CD14-positive monocyte (primary cell): ENCODE results near the gene ZMYND15. TPM values are rescaled to one million over a fixed set of nuclear protein-coding genes. Genes with fewer than 3 reads are reported as not detected.
A peak's percentile ranks its signal among the peaks of the same experiment; 100 is the strongest.
"Not testable (repeated sequence)": the region's sequence is repeated elsewhere in the genome, so short reads cannot be mapped to it uniquely, and the experiment has no call there.

ENCODE experiments used
- DNase-seq, 3 donors: peaks; one replicate each; pipeline ENCODE4 v3.0.0-alpha.2; 2011 to 2022
- H2AFZ ChIP-seq: 2 replicates; pipeline ENCODE4 v1.6.0; 2012; ENCODE audit warnings: mild to moderate bottlenecking, low read depth, low read length, inconsistent platforms; ENCODE audit not compliant: insufficient read depth, poor library complexity, severe bottlenecking
- H3K27ac ChIP-seq, 2 donors: 1 replicate in 1 of 2; 2 replicates in 1 of 2; pipeline ENCODE4 v1.5.1; 2012 to 2013; ENCODE audit warnings: low read length in 2 of 2, control low read depth in 1 of 2, inconsistent platforms in 1 of 2, low read depth in 1 of 2, mild to moderate bottlenecking in 1 of 2
- H3K27me3 ChIP-seq, 2 donors: one replicate each; pipeline versions ENCODE4 v1.6.0 to v1.6.1; 2011 to 2013; ENCODE audit warnings: low read length in 2 of 2; ENCODE audit not compliant: control insufficient read depth in 2 of 2, insufficient read depth in 2 of 2
- H3K36me3 ChIP-seq, 2 donors: replicated peaks in 1 of 2; 1 replicate in 1 of 2; 2 replicates in 1 of 2; pipeline versions ENCODE4 v1.5.1 to v1.6.1; 2012 to 2013; ENCODE audit warnings: low read length in 2 of 2, control low read depth in 1 of 2, inconsistent platforms in 1 of 2, mild to moderate bottlenecking in 1 of 2; ENCODE audit not compliant: insufficient read depth in 2 of 2, control insufficient read depth in 1 of 2
- H3K4me1 ChIP-seq, 2 donors: 1 replicate in 1 of 2; 2 replicates in 1 of 2; pipeline versions ENCODE4 v1.5.1 to v1.6.1; 2012 to 2013; ENCODE audit warnings: low read length in 2 of 2, control low read depth in 1 of 2, inconsistent platforms in 1 of 2, mild to moderate bottlenecking in 1 of 2, moderate library complexity in 1 of 2; ENCODE audit not compliant: insufficient read depth in 2 of 2, control insufficient read depth in 1 of 2
- H3K4me2 ChIP-seq: replicated peaks from 2 replicates; pipeline ENCODE3; 2012; ENCODE audit warnings: low read length, moderate library complexity, mild to moderate bottlenecking; ENCODE audit not compliant: poor library complexity, severe bottlenecking; ENCODE audit errors: extremely low read depth
- H3K4me3 ChIP-seq, 3 experiments: fragments of 200-600 bp in 1 of 3; sonication (generic) in 1 of 3; replicated peaks in 1 of 3; 1 replicate in 2 of 3; 2 replicates in 1 of 3; pipeline ENCODE4 v1.5.1; 2011 to 2013; ENCODE audit warnings: low read length in 3 of 3, mild to moderate bottlenecking in 3 of 3, control low read depth in 2 of 3, low read depth in 2 of 3, inconsistent platforms in 1 of 3, moderate library complexity in 1 of 3
- H3K79me2 ChIP-seq: 2 replicates; pipeline ENCODE4 v1.6.0; 2012; ENCODE audit warnings: mild to moderate bottlenecking, control low read depth, inconsistent platforms, low read length, moderate library complexity; ENCODE audit not compliant: insufficient read depth
- H3K9ac ChIP-seq: 2 replicates; pipeline ENCODE4 v1.6.0; 2017; ENCODE audit warnings: low read length, mild to moderate bottlenecking; ENCODE audit not compliant: insufficient read depth, poor library complexity, severe bottlenecking
- H3K9me3 ChIP-seq, 2 donors: replicated peaks in 1 of 2; 1 replicate in 1 of 2; 2 replicates in 1 of 2; pipeline versions ENCODE4 v1.5.1 to v1.6.1; 2012 to 2013; ENCODE audit warnings: low read length in 2 of 2, control low read depth in 1 of 2; ENCODE audit not compliant: control insufficient read depth in 1 of 2, insufficient read depth in 1 of 2
- H4K20me1 ChIP-seq: 2 replicates; pipeline ENCODE4 v1.6.0; 2012; ENCODE audit warnings: mild to moderate bottlenecking, low read length, control low read depth, moderate library complexity; ENCODE audit not compliant: insufficient read depth
- H3K27ac Mint-ChIP-seq, 7 donors: one replicate each; pipeline ENCODE4 v1.8.0; 2020; ENCODE audit warnings: mild to moderate bottlenecking in 7 of 7, mixed read lengths in 7 of 7, moderate library complexity in 6 of 7, inconsistent platforms in 2 of 7
- H3K27me3 Mint-ChIP-seq, 3 donors: one replicate each; pipeline ENCODE4 v1.8.0; 2021 to 2022; ENCODE audit warnings: low read depth in 3 of 3, mild to moderate bottlenecking in 3 of 3, mixed read lengths in 3 of 3, moderate library complexity in 3 of 3, inconsistent platforms in 1 of 3
- H3K36me3 Mint-ChIP-seq, 2 donors: one replicate each; pipeline ENCODE4 v1.8.0; 2020; ENCODE audit warnings: mixed read lengths in 2 of 2, inconsistent platforms in 1 of 2, mild to moderate bottlenecking in 1 of 2
- H3K4me1 Mint-ChIP-seq: one replicate; pipeline ENCODE4 v1.8.0; 2020; ENCODE audit warnings: mild to moderate bottlenecking, mixed read lengths
- H3K4me3 Mint-ChIP-seq, 2 donors: one replicate each; pipeline ENCODE4 v1.8.0; 2020; ENCODE audit warnings: mild to moderate bottlenecking in 2 of 2, mixed read lengths in 2 of 2, moderate library complexity in 1 of 2
- H3K9me3 Mint-ChIP-seq, 7 donors: one replicate each; pipeline ENCODE4 v1.8.0; 2020 to 2022; ENCODE audit warnings: mixed read lengths in 7 of 7, mild to moderate bottlenecking in 6 of 7, moderate library complexity in 6 of 7, inconsistent platforms in 2 of 7
- WGBS: methylation state at CpG from one replicate; pipeline ENCODE4 v1.1.5; 2013; ENCODE audit warnings: missing lambda C conversion rate; ENCODE audit not compliant: insufficient coverage; 5-methylcytosine and 5-hydroxymethylcytosine counted together
- intact Hi-C, 2 donors: fragments of 100-400 bp; cut with micrococcal nuclease; formaldehyde crosslinking; loops; one replicate each; pipeline versions ENCODE4 v1.15.0 to v1.15.1; 2023
- polyA plus RNA-seq, 3 donors: library from polyadenylated mRNA; depleted of rRNA in 1 of 3; unstranded in 2 of 3; stranded (reverse) in 1 of 3; fragments of 300-500 nt in 2 of 3; fragments of >200 nt in 1 of 3; fragmentation: Illumina TruSeq in 2 of 3; gene quantifications; 1 replicate in 2 of 3; 2 replicates in 1 of 3; pipeline ENCODE4 v1.2.3, GENCODE V29; 2012 to 2021
- TF ChIP-seq, protein P1 (sequence below): fragments of 200-600 bp; IDR thresholded peaks from one replicate; pipeline ENCODE4 v1.8.0; 2022; ENCODE audit warnings: antibody characterized with exemption, mild to moderate bottlenecking

The ZMYND15 gene
- polyA plus RNA-seq, 3 donors: 0.97 to 13.6 (median 1.2) TPM

DNA sequence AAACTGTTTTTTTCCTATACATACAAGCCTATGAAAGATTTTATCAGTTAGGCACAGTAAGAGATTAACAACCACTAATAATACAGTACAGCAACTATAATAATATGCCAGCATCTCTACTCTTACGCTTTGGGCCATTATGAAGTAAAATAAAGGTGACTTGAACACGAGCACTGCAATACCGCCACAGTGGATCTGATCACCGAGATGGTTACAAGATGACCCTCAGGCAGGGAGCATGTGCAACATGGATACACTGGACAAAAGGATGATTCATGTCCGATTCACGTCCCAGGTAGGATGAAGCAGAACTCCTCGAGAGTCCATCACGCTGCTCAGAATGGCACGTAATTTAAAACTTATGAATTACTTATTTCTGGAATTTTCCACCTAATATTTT, 46.2 kb upstream of the ZMYND15 start:
- H3K4me1 ChIP-seq: peaks cover 3 to 7% of the 10 kb centered on the region in 2 donors
- H4K20me1 ChIP-seq: no peaks in the 10 kb centered on the region
- Mint-ChIP-seq H3K27me3 (peaks cover 0 to 1% (median 0%) of the 10 kb centered on the region in 3 donors), H3K4me3 (no peak overlapping the region), H3K9me3 (no peaks in the 10 kb centered on the region), H3K4me1 (peaks cover 10% of the 10 kb centered on the region), H3K27ac (no peak overlapping the region), H3K36me3 (peaks cover 31 to 52% of the 10 kb centered on the region in 2 donors)
- H3K27me3 ChIP-seq: no peaks in the 10 kb centered on the region
- intact Hi-C loops: no loop called here
- 83% methylated on average over 6 of the region's 9 CpGs for WGBS
- no peak overlapping the region for H3K9ac ChIP-seq
- no peak for DNase-seq
- TF ChIP-seq, protein P1, sequence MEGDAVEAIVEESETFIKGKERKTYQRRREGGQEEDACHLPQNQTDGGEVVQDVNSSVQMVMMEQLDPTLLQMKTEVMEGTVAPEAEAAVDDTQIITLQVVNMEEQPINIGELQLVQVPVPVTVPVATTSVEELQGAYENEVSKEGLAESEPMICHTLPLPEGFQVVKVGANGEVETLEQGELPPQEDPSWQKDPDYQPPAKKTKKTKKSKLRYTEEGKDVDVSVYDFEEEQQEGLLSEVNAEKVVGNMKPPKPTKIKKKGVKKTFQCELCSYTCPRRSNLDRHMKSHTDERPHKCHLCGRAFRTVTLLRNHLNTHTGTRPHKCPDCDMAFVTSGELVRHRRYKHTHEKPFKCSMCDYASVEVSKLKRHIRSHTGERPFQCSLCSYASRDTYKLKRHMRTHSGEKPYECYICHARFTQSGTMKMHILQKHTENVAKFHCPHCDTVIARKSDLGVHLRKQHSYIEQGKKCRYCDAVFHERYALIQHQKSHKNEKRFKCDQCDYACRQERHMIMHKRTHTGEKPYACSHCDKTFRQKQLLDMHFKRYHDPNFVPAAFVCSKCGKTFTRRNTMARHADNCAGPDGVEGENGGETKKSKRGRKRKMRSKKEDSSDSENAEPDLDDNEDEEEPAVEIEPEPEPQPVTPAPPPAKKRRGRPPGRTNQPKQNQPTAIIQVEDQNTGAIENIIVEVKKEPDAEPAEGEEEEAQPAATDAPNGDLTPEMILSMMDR: no peak
- no peaks in the 10 kb centered on the region for H3K9me3 ChIP-seq
- H3K27ac ChIP-seq: no peak overlapping the region
- H3K36me3 ChIP-seq: peaks cover 11 to 35% of the 10 kb centered on the region in 2 donors
- H2AFZ ChIP-seq: no peak overlapping the region
- no peak overlapping the region for H3K4me3 ChIP-seq
- no peak overlapping the region for H3K4me2 ChIP-seq
- peaks cover 46% of the 10 kb centered on the region for H3K79me2 ChIP-seq

DNA sequence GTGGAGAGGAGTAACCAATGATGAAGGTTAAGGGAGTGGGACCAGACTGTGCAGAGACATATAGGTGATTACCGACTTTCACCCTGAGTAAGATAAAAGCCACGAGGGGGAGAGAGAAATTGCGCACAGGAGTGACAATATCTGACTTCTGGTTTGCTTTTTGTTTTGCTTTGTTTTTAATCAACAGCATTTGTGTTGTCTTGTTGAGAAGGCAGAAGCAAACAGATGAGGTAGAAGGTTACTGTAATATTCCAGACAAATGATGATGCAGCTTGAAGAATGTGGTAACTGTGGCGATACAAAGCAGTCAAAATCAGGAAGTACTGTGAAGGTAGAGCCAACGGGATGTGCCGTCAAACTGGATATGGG, 43.2 kb upstream of the ZMYND15 start:
- Mint-ChIP-seq H3K4me1 (peaks cover 10% of the 10 kb centered on the region), H3K27me3 (no peaks in the 10 kb centered on the region), H3K27ac (peak overlapping the region in 5 of 7 donors; percentile 19 to 65 (median 45)), H3K36me3 (peaks cover 9 to 29% of the 10 kb centered on the region in 2 donors), H3K4me3 (no peak overlapping the region), H3K9me3 (no peaks in the 10 kb centered on the region)
- Histone ChIP-seq H2AFZ (no peak overlapping the region), H3K27me3 (no peaks in the 10 kb centered on the region), H3K4me1 (peaks cover 3 to 7% of the 10 kb centered on the region in 2 donors), H3K4me2 (no peak overlapping the region), H3K79me2 (peaks cover 64% of the 10 kb centered on the region), H3K36me3 (peaks cover 0 to 13% of the 10 kb centered on the region in 2 donors), H3K9ac (no peak overlapping the region), H3K9me3 (no peaks in the 10 kb centered on the region), H4K20me1 (no peaks in the 10 kb centered on the region), H3K27ac (no peak overlapping the region), H3K4me3 (no peak overlapping the region)
- peak in 2 of 3 donors; percentile 27 to 30 for DNase-seq
- intact Hi-C loops: no loop called here
- WGBS: 40% methylated on average over 6 of the region's 6 CpGs
- TF ChIP-seq, protein P1: no peak

- H3K9me3 Mint-ChIP-seq, H3K27ac ChIP-seq, H3K4me3 Mint-ChIP-seq, H2AFZ ChIP-seq, H3K27ac Mint-ChIP-seq, H3K27me3 ChIP-seq, H3K4me2 ChIP-seq, H3K9ac ChIP-seq, H3K9me3 ChIP-seq, H3K4me3 ChIP-seq, H3K27me3 Mint-ChIP-seq, intact Hi-C loops, H4K20me1 ChIP-seq, DNase-seq, H3K36me3 ChIP-seq: not testable (repeated sequence)
- Histone ChIP-seq H3K4me1 (peaks cover 15 to 20% of the 10 kb centered on the region in 2 donors), H3K79me2 (peaks cover 62% of the 10 kb centered on the region)
- Mint-ChIP-seq H3K36me3 (peaks cover 7 to 11% of the 10 kb centered on the region in 2 donors), H3K4me1 (peaks cover 28% of the 10 kb centered on the region)
- WGBS: 100% methylated on average over 3 of the region's 13 CpGs
These were observed 40.1 kb upstream of the ZMYND15 start for GRCh38 chr17:4699401-4700056.
